ENCODE results near the gene FBXL17.

The FBXL17 gene

DNA sequence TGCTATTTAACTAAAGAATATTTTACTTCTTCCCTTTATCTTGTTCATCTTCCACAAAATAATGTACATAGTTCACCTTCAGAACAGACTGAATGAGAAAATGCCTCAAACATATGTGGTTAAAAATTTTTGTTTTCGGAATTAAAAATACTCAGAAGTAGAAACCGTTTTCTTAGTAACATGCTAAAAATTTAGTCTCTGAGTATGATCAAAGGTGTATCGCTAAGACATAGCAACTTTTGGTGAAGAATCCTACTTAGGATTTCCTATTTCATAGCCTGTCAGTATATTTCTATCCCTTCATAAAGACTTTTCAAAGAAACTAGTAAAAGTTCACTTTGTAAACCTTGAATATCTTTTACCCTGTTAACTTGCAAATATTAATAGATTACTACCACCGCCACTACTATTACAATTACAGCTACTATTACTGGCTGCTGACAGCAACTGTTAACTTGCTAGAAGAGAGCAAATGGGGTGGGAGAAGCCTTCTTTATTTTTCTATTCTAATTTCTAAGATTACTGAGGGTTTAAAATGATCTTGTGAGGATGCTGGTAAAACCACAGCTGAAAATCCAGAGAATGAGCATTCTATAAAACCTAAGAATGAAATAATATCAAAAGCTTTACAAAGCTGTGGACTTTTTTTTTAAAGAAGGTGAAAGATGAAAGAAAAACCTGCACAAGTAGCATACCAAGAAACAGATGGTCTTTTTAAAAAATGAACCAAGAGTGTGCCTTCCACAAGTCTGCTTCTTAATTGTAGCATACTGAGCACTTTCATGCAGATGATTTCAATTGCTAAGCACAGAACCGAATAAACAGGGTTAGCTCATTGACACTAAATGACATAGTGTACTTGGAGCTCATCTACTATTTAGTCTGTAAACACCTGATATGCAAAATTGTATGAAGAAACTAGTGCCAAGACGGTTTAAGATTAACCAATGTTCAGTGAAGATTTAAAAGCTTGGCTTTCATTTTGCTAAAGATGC, 464.9 kb downstream of the FBXL17 start:
- DNase-seq (ENCODE audit: low read depth, low spot score) = no peak

DNA sequence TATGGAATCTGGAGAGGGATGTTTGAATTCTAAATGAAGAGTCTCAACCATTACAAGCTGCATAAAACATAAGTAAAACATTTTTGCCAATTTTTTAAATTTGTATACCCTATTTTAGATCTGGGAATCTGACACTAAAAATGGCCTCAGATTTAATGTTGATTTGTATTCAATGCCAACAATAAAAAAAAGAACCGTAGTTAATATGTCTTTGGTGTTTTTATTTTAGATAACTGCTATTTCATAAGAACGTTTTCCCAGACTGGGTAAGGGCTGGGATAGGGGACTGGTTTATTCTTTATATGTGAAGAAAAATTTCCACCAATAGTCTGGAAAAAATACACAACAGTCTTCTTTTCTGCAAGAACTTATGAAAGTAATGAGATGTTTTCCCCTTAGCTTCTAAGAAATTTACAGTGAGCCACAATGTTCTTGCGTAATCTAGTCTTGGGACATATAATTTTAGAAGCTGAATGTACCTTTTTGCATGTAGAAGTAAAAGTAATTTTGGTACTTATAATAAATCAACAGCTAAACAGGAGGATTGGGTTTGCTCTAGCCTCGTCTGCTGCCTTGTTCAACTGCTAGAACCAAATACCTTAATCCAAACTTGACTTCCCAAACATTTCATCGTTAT, 466.6 kb downstream of the FBXL17 start:
- no peak for DNase-seq (ENCODE audit: low read depth, low spot score)

DNA sequence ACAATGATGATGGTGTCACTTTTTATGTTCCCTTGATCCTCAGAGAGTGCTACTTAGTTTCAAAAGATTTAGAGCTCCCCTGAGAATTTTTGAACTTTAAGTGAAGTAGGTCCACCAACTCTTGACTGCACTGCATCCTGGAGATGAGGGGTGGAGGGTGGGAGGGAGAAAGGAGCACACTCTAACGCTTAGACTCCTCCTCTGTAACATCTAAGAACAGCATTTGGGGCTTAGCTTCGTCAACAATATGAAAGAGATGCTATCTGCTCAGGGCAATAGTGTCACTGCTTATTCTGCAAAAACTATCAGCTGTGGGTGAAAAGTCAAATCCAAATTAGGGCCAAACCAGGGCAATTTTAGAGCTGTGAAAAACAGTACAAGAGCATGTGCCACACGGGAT, 468.4 kb downstream of the FBXL17 start:
- DNase-seq (ENCODE audit: low read depth, low spot score) = no peak

DNA sequence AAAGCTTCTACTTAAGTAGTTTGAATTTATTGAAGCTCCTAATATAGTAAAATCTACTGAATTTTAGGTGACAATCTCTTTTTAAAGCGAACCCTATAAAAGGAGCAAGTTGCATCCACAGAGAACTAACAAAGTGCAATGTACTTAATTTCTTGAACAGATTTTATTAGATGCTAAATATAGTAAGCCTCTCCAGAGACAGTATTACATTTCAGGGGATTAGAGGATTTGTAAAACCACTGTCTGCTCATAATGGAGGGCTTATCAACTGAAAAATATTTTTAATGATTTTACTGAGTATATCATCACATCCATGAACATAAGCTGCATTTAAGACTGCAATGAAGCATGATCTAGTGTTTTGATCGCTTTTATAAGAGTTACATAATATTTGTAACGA, 481.2 kb downstream of the FBXL17 start:
- no peak for DNase-seq (ENCODE audit: low read depth, low spot score)

DNA sequence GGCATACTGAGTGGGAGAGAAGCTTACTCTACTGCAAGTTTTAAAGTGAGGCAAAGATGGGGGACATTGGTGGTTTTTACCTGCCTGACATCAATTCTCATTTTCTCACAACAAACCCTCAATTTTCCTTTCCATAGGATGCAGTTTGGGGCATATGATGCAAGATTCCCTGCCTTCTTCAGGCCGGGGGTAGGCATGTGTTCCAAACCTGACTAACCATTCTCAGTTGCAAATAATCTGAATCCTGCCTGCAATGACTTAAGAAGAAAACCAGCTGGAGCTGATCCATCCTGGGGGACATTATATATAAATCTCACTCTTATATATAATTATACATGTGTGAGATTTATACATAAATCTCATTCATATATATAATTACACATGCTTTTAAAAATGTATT, 487.5 kb downstream of the FBXL17 start:
- no peak for DNase-seq (ENCODE audit: low read depth, low spot score)

DNA sequence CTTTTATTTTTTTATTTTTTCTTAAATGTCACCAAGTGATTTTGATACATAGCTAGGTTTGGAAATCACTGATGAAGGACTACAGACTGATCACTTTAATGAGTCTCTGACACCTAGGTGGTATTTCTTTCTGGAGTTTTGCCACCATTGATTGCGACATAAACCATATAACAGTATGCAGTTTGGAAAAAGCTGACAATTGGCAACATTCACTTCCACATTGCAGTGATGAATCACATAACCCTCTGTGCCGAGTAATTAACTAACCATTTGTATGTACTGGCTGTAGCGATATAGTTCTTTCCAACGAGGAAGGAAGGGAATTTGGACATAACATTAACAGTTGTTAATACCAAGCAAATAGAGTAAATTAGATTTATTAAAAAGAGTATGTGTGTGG, 488.3 kb downstream of the FBXL17 start:
- no peak for DNase-seq (ENCODE audit: low read depth, low spot score)

DNA sequence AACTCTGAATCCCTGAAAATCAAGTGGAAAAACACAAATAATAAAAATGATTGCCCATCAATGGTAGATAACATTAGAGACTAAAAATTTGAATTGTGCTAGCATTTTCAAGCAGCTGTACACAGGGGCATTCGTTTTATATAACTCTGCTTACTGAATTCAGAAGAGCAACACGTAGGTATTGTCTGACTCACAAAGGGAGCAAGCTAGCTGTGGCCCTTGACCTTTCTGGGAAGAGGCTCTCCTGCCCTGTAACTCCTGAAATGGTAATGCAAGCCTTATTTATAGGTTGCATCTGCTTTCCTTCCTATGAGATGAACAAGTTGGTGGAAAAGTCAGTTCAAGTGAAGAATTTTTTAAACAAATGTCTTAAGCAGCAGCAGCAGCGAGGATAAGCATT, 492.5 kb downstream of the FBXL17 start:
- no peak for DNase-seq (ENCODE audit: low read depth, low spot score)

DNA sequence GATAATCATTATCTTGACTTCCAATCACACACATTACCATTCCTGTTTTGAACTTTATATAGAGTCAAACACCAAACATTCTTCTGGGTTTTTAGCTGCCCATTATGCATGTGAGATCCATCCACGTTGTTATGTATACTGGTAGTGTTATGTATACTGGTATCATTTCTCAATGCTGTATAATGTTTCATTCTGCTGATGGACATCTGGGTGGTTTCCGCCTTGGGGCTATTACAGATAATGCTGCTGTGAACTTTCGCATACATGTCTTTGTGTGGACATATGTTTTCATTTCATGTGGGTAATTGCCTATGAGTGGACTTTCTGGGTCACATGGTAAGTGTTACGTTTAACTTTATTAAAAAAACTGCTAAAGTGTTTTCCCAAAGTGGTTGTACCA, 493.4 kb downstream of the FBXL17 start:
- no peak for DNase-seq (ENCODE audit: low read depth, low spot score)

DNA sequence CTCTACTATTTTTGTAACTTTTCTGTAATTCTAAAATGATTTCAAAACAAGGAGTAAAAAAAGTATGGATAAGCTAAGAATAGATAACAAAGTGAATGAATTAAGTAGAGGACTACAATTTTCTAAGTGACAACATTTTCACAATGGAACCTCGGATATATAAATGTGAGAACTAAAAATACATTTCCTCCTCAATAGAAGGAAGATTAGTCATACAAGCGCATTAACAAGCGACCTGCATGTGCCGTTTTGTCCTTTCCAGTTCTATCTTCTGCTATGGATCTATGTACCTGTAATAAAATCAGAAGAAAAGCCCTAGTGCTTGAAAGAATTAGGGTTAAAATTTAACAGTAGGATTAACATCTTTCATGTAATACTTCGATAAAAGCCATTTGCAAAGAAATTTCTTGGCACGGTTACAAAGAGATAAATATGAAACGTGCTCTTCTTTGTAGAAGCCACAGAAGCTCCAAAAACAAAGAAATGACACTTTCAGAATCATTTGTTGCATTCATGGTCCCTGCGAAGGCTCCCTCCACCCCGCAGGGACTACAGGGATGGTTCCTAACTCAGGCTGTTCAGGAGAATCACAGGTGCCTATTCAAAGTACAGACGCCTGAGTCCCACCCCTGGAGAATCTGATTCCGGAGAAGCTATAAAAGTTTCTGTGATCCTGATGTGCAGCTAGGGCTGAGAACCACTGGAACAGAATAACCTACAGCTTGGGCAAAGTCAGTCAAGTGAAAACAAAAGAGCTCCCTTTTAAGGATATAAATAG, 494.5 kb downstream of the FBXL17 start:
- no peak for DNase-seq (ENCODE audit: low read depth, low spot score)

DNA sequence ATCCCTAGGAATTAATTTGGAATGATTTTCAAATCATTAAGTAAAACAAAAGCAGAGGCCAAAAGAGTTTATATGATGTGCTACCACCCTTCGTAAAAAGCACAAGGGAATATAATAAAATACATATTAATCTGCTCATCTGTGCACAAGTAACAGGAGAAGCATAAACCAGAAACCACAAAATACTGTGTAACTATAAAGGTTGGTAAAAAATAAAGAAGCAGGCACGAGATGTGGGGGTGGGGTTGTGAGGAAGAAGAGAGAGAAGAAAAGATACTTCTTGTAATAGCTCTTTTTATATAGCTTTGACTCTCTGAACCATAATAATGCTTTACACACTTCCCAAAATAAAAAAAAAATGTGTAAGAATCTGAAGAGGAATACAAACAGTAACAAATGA, 496.3 kb downstream of the FBXL17 start:
- no peak for DNase-seq (ENCODE audit: low read depth, low spot score)

DNA sequence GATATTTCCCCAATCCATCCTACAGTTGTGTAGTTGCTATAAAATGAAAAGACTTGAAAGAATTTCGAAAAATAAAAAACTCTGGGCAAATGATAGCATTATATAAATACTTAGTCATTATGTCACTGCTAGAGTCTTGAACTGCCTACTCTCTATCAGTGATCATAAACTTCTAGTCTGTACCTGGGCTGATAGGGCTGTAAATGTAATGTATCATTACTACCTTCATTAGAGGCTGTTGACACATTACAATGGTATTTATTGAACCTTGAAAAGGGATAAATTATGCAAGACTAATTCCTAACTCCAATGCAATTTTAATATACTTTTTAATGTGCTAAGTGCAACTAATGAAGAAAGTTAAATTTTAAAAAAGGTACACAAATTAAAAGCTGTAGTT, 497.0 kb downstream of the FBXL17 start:
- DNase-seq (ENCODE audit: low read depth, low spot score) = no peak

DNA sequence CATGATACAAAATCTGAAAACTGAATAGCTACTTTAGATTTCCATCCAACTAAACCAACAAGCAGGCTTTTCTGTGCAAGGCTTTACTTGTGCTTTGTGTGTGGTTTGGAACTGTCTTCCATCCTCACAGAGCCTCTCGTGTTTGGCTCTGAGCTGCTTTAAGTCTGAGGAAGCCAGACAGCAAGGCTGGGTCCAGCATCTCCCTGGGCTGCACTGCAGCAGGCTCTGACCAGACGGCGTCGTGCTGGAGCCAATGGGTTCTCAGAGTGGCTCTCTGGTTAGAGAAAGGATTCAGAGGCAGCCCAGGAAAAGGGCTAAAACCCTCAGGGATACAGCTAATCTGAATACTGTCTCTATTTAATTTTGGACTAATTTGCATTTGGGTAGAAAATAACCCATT, 503.2 kb downstream of the FBXL17 start:
- no peak for DNase-seq (ENCODE audit: low read depth, low spot score)

DNA sequence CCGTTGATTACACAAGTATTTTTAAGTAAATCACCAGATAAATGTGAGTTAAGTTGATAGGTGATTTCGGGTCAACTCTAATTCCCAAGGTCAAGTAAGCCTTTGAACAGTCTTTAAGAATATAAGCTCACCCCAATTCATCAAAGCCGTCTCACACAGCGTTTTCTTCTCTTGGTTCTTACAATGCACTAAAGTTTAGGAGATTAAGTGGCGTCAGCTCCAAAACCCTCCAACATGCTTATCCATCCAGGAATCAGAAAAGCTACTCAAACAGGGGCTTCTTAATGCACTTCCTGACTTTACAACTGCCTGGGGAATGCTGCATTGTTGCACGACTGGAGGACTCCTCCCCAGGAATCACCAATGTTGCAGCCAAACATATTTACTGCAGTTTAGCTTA, 505.0 kb downstream of the FBXL17 start:
- DNase-seq (ENCODE audit: low read depth, low spot score) = peak; percentile 14

DNA sequence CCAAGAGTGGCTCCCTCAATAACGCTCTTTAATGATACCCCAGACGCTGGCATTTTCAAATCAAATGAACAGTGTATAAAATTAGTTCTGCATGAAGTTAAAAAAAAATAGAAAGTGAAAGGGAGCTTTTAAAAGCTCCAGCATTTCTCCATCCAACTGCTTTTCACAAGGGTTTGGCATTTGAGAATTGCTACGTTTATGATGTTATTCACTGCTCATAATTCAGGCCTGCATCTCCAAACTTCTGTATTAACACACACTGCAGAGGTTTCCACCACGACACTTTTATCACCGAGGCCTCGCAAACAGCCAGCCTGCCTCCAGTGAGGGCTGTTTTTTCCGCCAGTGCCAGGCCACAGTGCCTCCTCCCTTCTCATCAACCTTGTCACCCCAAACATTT, 505.6 kb downstream of the FBXL17 start:
- no peak for DNase-seq (ENCODE audit: low read depth, low spot score)

DNA sequence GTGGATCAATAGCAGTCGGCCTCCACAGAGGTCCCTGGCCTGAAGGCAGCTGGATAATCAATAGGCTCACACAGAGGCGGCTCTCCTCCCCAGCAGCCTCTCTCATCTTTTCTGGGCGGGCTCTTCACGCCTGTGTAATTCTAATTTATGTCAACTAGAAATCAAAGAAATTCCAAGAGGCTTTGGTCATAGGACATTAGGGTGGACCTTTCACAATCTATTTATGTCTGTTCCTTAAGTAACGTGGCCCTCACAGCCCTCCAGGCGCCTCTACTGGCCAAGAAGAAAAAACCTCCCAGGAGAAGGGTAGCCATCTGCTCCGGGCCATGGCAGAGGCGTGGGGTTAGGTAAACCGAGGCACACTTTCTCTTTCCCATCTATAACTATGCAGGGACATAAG, 506.1 kb downstream of the FBXL17 start:
- DNase-seq (ENCODE audit: low read depth, low spot score) = peak; percentile 73

DNA sequence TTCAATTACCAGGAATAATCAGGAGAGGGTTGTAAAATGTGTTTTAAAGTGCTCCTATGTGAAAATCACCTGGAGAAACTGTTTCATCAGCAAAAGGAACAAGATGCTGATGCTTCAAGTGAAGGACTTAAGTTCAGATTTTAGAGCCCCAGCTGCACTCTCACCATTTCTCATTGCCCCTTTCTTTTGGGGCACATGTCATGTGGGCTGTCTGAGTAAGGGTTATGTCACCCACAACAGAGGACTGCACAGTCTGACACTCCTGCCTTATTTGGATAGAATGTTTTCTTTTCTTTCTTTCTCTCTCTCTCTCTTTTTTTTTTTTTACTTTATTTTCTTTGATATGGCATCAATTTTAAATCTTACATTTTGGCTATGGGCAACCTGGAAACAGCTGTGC, 507.1 kb downstream of the FBXL17 start:
- DNase-seq (ENCODE audit: low read depth, low spot score) = no peak

DNA sequence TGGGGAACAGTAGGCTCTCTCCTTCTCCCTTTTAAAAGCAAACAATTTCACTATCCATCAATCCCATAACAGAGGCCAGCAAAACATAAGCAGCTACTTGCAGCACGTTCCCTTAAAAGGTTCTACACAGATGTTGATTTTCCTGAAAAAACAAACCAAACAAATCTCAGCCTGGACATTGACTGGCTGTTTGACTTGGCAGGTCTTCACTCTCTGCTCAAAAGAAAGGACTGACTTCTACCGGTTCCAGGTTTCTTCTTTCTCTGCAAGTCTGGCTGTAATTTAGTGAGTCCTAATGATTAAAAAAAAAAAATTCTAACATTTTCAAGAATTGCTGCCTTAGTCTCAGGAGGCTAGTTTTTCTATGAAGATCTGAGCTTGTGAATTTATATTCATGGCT, 508.0 kb downstream of the FBXL17 start:
- no peak for DNase-seq (ENCODE audit: low read depth, low spot score)

DNA sequence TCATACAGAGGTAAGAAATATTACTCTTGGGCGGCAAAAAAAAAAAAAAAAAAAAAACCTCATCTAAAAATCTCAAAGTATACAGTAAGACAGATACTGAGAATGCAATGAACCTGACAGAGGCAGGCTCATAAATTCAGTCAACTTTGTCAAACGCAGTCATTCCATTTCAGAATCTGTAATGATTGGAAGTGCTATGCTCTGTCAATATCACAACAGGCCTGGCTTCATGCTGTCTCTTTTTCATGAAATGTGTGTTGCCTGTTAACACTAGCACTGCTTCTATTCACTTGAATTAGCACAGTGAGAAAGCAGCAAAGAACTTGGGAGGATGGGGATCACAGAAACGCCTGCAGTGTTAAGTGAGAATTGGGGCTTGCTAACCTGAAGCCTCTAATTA, 510.9 kb downstream of the FBXL17 start:
- no peak for DNase-seq (ENCODE audit: low read depth, low spot score)

DNA sequence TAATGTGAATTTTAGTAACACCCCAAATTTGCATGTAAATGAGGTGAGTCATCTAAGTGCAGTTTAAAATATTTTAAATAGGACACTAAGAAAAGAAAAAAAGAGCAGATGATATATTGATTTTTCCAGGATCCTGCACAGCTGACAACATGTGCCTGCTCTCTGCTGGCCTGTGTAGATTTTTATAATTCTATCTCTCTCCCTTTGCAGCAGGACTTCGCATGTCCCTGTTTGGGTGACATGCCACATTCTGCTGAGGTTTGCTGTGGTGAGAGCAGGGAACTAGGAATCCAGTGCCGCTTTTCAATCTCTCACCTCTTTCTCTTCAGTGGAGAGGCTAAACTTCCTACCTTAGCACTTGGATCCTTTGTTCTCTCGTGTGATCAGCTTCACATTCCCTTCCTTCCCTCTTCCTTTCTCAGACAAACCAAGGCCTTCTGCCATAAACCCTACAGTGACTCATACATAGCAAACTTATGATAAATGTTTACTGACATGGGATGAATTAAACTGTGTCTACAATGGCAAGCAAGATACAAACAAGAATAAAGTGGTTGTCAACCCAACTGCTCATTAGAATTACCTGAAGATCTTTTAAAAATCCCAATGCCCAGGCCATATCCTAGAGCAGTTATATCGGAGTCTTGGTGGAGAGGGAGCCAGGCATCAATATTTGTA, 512.3 kb downstream of the FBXL17 start:
- DNase-seq (ENCODE audit: low read depth, low spot score) = no peak

DNA sequence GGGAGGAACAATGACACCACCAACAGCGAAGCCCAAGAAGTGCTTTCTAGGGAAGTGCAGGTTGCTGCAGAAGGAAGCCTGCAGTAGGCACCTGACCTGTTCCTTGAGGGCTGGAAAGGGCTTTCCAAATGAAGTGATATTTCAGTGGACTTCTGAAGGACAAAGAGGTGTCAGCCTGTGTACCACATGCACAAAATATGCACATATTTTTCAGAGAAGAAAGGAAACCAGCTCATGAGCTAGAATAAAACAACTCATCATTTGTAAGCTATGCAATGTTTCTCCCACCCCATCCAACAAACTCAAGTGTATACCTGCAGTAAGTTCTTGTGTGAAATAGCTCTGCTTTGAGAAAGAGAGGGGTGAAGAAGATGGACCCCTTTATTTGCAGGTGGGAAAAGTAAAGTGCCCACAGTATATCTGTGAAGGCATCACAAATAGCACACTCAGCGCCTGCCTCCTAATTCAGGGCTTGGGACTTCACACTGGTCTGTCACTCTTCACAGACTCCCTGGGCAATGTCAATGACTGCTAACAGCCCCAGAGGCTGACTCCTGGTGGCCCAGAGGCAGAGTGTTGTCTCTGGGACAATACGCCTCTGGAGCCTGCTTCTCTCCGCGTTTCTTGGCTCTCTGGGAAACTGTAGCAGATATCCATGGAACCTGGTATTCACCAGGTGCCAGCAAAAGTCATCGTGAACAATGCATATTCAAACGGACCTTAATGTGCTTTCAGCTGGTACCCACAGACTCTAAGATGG, 513.1 kb downstream of the FBXL17 start:
- peak; percentile 49 for DNase-seq (ENCODE audit: low read depth, low spot score)

DNA sequence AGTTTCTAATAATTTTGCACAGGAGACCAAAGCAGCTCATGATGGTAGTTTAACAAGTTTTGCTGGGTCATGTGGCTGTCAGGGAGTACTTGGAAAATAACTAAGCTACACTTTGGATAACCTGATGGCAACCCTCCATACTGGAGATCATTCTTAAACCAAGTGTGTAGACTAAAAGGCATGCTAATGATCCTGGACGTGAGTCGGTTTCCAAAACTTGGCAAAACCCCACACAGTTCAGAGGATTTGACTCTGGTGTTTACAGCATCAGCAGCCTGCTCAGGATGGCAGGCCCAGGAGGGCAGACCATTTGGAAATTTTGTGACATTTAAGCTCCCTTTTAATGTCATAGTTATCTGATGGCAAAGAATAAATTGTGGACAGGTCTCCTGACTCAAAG, 514.6 kb downstream of the FBXL17 start:
- no peak for DNase-seq (ENCODE audit: low read depth, low spot score)

Data from ELF-1 (cell line).